Measurements from ENCODE around the gene TECR. TPM values are rescaled to one million over a fixed set of nuclear protein-coding genes. Genes with fewer than 3 reads are reported as not detected.
"Not testable (repeated sequence)": the region's sequence is repeated elsewhere in the genome, so short reads cannot be mapped to it uniquely, and the experiment has no call there.

Gene TECR
- total RNA-seq, 1 donor from 2014 or later, result 106 TPM

DNA sequence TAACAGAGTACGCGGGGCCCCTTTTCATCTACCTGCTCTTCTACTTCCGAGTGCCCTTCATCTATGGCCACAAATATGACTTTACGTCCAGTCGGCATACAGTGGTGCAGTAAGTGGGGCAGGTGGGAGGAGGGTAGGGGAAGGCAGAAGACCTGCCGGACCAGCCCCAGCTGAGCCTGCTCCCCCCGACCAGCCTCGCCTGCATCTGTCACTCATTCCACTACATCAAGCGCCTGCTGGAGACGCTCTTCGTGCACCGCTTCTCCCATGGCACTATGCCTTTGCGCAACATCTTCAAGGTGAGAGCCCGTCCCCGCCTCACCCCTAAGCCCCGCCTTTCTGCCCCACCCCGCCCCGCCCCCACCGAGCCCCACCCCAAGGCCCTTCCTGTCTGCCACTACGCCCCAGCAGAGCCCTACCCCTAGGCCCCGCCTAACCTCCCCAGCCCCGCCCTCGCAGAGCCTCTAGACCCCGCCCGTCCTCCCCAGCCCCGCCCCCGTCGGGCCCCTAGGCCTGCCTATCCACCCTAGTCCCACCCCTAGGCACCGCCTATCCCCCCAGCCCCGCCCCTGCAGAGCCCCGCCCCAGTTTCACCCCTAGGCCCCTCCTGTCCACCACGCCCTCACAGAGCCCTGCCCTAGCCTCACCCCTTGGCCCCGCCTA lies 34.7 kb downstream of the TECR start:
- no peak overlapping the region for H3K27ac Mint-ChIP-seq (ENCODE audit: unreplicated experiment)

DNA sequence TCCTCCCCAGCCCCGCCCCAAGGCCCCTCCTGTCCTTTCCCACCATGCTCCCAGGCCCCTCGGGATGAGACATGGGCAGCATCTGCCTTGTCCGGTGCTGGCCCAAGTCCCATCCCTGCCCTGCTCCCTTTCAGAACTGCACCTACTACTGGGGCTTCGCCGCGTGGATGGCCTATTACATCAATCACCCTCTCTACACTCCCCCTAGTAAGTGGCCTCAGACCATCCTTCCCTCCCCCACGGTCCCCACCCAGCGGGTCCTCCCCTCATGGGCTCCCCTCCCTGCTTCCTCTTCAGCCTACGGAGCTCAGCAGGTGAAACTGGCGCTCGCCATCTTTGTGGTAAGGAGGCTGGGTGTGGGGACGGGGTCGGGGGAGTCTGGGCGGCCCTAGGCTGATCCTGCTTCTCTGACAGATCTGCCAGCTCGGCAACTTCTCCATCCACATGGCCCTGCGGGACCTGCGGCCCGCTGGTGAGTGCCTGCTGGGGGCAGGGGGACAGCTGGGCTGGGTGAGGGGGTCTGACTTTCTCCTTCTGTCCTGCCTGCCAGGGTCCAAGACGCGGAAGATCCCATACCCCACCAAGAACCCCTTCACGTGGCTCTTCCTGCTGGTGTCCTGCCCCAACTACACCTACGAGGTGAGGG lies 35.4 kb downstream of the TECR start:
- H3K27ac Mint-ChIP-seq (ENCODE audit: unreplicated experiment); H2AFZ ChIP-seq (ENCODE audit: low read depth, low read length); H3K9me3 ChIP-seq (ENCODE audit: insufficient read depth, low read depth, low read length); H3K9ac ChIP-seq (ENCODE audit: low read length); FAIRE-seq; H3K4me2 ChIP-seq (ENCODE audit: low read length); H3K4me1 Mint-ChIP-seq (ENCODE audit: low read depth, unreplicated experiment); H3K9me3 Mint-ChIP-seq (ENCODE audit: unreplicated experiment); H3K36me3 Mint-ChIP-seq (ENCODE audit: low read depth, unreplicated experiment); H3K4me3 Mint-ChIP-seq (ENCODE audit: unreplicated experiment); H3K27me3 ChIP-seq (ENCODE audit: insufficient read depth, low read length); H3K27me3 Mint-ChIP-seq (ENCODE audit: low read depth, unreplicated experiment); H3K27ac ChIP-seq (ENCODE audit: low read depth, low read length); H3K36me3 ChIP-seq (ENCODE audit: insufficient read depth, low read length); H3K4me3 ChIP-seq (ENCODE audit: insufficient read depth, low read depth, low read length); DNase-seq (ENCODE audit: low read depth): not testable (repeated sequence)
- peaks cover 16% of the 10 kb centered on the region for H3K4me1 ChIP-seq (ENCODE audit: insufficient read depth, low read length)
- H4K20me1 ChIP-seq (ENCODE audit: insufficient read depth, low read length), result peaks cover 29% of the 10 kb centered on the region
- peaks cover 25% of the 10 kb centered on the region for H3K79me2 ChIP-seq (ENCODE audit: insufficient read depth, low read length)

More for the DNA sequence above, 34.7 kb downstream of the TECR start:
- H3K9ac ChIP-seq (ENCODE audit: low read length), result no peak overlapping the region
- no peak for DNase-seq (ENCODE audit: low read depth)
- no peaks in the 10 kb centered on the region for H3K27me3 ChIP-seq (ENCODE audit: insufficient read depth, low read length)
- no peaks in the 10 kb centered on the region for H3K9me3 Mint-ChIP-seq (ENCODE audit: unreplicated experiment)
- peaks cover 25% of the 10 kb centered on the region for H4K20me1 ChIP-seq (ENCODE audit: insufficient read depth, low read length)
- H3K4me2 ChIP-seq (ENCODE audit: low read length), result no peak overlapping the region
- FAIRE-seq, result no peak
- peaks cover 6% of the 10 kb centered on the region for H3K4me1 Mint-ChIP-seq (ENCODE audit: low read depth, unreplicated experiment)
- no peaks in the 10 kb centered on the region for H3K27me3 Mint-ChIP-seq (ENCODE audit: low read depth, unreplicated experiment)
- H3K4me1 ChIP-seq (ENCODE audit: insufficient read depth, low read length), result peaks cover 16% of the 10 kb centered on the region
- H3K27ac ChIP-seq (ENCODE audit: low read depth, low read length), result no peak overlapping the region
- H3K4me3 Mint-ChIP-seq (ENCODE audit: unreplicated experiment), result no peak overlapping the region
- no peaks in the 10 kb centered on the region for H3K36me3 ChIP-seq (ENCODE audit: insufficient read depth, low read length)
- H3K36me3 Mint-ChIP-seq (ENCODE audit: low read depth, unreplicated experiment), result peaks cover 4% of the 10 kb centered on the region
- no peak overlapping the region for H2AFZ ChIP-seq (ENCODE audit: low read depth, low read length)
- no peaks in the 10 kb centered on the region for H3K9me3 ChIP-seq (ENCODE audit: insufficient read depth, low read depth, low read length)
- H3K4me3 ChIP-seq (ENCODE audit: insufficient read depth, low read depth, low read length), result no peak overlapping the region
- no peak for TF ChIP-seq EZH2 (IDR thresholded peaks at IDR 0.05; ENCODE audit: insufficient read depth, low read length)
- TF ChIP-seq, protein P1, sequence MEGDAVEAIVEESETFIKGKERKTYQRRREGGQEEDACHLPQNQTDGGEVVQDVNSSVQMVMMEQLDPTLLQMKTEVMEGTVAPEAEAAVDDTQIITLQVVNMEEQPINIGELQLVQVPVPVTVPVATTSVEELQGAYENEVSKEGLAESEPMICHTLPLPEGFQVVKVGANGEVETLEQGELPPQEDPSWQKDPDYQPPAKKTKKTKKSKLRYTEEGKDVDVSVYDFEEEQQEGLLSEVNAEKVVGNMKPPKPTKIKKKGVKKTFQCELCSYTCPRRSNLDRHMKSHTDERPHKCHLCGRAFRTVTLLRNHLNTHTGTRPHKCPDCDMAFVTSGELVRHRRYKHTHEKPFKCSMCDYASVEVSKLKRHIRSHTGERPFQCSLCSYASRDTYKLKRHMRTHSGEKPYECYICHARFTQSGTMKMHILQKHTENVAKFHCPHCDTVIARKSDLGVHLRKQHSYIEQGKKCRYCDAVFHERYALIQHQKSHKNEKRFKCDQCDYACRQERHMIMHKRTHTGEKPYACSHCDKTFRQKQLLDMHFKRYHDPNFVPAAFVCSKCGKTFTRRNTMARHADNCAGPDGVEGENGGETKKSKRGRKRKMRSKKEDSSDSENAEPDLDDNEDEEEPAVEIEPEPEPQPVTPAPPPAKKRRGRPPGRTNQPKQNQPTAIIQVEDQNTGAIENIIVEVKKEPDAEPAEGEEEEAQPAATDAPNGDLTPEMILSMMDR (IDR thresholded peaks at IDR 0.05; ENCODE audit: insufficient read depth, low read depth, low read length), result no peak
- H3K79me2 ChIP-seq (ENCODE audit: insufficient read depth, low read length), result peaks cover 18% of the 10 kb centered on the region

DNA sequence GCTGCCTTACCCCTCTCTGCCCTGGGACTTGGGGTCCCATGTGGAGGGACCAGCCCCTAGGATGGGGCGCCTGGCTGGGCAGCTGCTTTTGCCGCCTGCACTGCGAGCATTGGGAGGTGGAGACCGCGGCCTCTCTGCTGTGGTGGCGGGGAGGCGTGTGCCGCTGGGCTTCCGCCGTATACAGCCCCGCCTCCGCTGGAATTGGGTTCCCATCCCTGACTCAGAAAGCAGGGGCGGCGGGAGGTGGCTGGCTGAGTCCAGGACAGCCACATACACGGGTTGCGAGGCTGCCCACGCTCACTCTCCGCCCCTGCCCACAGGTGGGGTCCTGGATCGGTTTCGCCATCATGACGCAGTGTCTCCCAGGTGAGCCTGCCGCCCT lies 35.9 kb downstream of the TECR start:
- H3K27ac Mint-ChIP-seq (ENCODE audit: unreplicated experiment), result no peak overlapping the region
- Histone ChIP-seq H3K27ac (ENCODE audit: low read depth, low read length) (no peak overlapping the region), H3K9me3 (ENCODE audit: insufficient read depth, low read depth, low read length) (no peaks in the 10 kb centered on the region), H4K20me1 (ENCODE audit: insufficient read depth, low read length) (peaks cover 29% of the 10 kb centered on the region), H3K79me2 (ENCODE audit: insufficient read depth, low read length) (peaks cover 24% of the 10 kb centered on the region), H3K4me1 (ENCODE audit: insufficient read depth, low read length) (peaks cover 14% of the 10 kb centered on the region), H3K9ac (ENCODE audit: low read length) (no peak overlapping the region), H3K4me2 (ENCODE audit: low read length) (no peak overlapping the region), H2AFZ (ENCODE audit: low read depth, low read length) (no peak overlapping the region), H3K4me3 (ENCODE audit: insufficient read depth, low read depth, low read length) (no peak overlapping the region), H3K36me3 (ENCODE audit: insufficient read depth, low read length) (peaks cover 2% of the 10 kb centered on the region), H3K27me3 (ENCODE audit: insufficient read depth, low read length) (no peaks in the 10 kb centered on the region)
- H3K27me3 Mint-ChIP-seq (ENCODE audit: low read depth, unreplicated experiment), result no peaks in the 10 kb centered on the region
- DNase-seq (ENCODE audit: low read depth) (no peak), FAIRE-seq (no peak)
- no peaks in the 10 kb centered on the region for H3K9me3 Mint-ChIP-seq (ENCODE audit: unreplicated experiment)
- peaks cover 7% of the 10 kb centered on the region for H3K36me3 Mint-ChIP-seq (ENCODE audit: low read depth, unreplicated experiment)
- no peak for TF ChIP-seq EZH2 (IDR thresholded peaks at IDR 0.05; ENCODE audit: insufficient read depth, low read length)
- TF ChIP-seq, protein P1 (IDR thresholded peaks at IDR 0.05; ENCODE audit: insufficient read depth, low read depth, low read length), result no peak
- peaks cover 6% of the 10 kb centered on the region for H3K4me1 Mint-ChIP-seq (ENCODE audit: low read depth, unreplicated experiment)
- H3K4me3 Mint-ChIP-seq (ENCODE audit: unreplicated experiment), result no peak overlapping the region
